Keratinocyte (primary cell): Measurements from ENCODE around the gene OPTN.

Source experiments
- EZH2 ChIP-seq: IDR thresholded peaks from one replicate; pipeline ENCODE4 v1.6.1; 2012; ENCODE audit warnings: inconsistent platforms, mild to moderate bottlenecking, low read length, moderate library complexity
- TF ChIP-seq, protein P1 (sequence below), 3 experiments: IDR thresholded peaks in 1 of 3; conservative IDR thresholded peaks in 1 of 3; optimal IDR thresholded peaks in 1 of 3; 2 replicates in 2 of 3; 3 replicates in 1 of 3; pipeline versions ENCODE3 to v1.5.1; 2011; ENCODE audit warnings: low read length in 3 of 3, mild to moderate bottlenecking in 3 of 3, moderate library complexity in 2 of 3, control low read depth in 1 of 3, inconsistent platforms in 1 of 3; ENCODE audit not compliant: insufficient read depth in 2 of 3; ENCODE audit errors: extremely low read depth in 1 of 3

- TF ChIP-seq, protein P1, sequence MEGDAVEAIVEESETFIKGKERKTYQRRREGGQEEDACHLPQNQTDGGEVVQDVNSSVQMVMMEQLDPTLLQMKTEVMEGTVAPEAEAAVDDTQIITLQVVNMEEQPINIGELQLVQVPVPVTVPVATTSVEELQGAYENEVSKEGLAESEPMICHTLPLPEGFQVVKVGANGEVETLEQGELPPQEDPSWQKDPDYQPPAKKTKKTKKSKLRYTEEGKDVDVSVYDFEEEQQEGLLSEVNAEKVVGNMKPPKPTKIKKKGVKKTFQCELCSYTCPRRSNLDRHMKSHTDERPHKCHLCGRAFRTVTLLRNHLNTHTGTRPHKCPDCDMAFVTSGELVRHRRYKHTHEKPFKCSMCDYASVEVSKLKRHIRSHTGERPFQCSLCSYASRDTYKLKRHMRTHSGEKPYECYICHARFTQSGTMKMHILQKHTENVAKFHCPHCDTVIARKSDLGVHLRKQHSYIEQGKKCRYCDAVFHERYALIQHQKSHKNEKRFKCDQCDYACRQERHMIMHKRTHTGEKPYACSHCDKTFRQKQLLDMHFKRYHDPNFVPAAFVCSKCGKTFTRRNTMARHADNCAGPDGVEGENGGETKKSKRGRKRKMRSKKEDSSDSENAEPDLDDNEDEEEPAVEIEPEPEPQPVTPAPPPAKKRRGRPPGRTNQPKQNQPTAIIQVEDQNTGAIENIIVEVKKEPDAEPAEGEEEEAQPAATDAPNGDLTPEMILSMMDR (optimal IDR thresholded peaks at IDR 0.05 in 1 of 3, IDR thresholded peaks at IDR 0.05 in 1 of 3, conservative IDR thresholded peaks at IDR 0.05 in 1 of 3; ENCODE audit: extremely low read depth in 1 of 3, insufficient read depth in 2 of 3, low read length in 3 of 3), result no peak
- no peak for TF ChIP-seq EZH2
Observed at GRCh38 chr10:13089345-13089744, 10.6 kb upstream of the OPTN start.
